ENCODE measurements around the gene UBTD2. TPM values are rescaled to one million over a fixed set of nuclear protein-coding genes. Genes with fewer than 3 reads are reported as not detected.

UBTD2 gene
- total and polyA plus RNA-seq, 9 of the 15 experiments (the other 6 are each of a cell fraction or from before 2014, with no cell fraction given), result 0.01 to 0.46 (median 0.15) TPM; not detected in 1

GRCh38 chr5:172235132-172235780 lies 48.3 kb downstream of the UBTD2 start:
- Histone ChIP-seq H3K27me3 (ENCODE audit: control insufficient read depth in 2 of 2, insufficient read depth in 2 of 2, low read length in 2 of 2) (peaks cover 10% of the 10 kb centered on the region in 2 experiments; a peak in 3 of 5 replicates), H2AFZ (ENCODE audit: low read depth, low read length) (no peak overlapping the region), H3K4me3 (no peak overlapping the region), H3K27ac (ENCODE audit: extremely low read depth, low read depth, low read length) (no peak overlapping the region), H3K79me2 (ENCODE audit: control insufficient read depth, insufficient read depth, low read length) (no peaks in the 10 kb centered on the region), H4K20me1 (replicated peaks; ENCODE audit: control insufficient read depth, insufficient read depth, low read length) (no peaks in the 10 kb centered on the region), H3K4me1 (replicated peaks in 1 of 2; ENCODE audit: control insufficient read depth in 2 of 2, insufficient read depth in 2 of 2, low read length in 2 of 2) (no peaks in the 10 kb centered on the region), H3K9me3 (replicated peaks; ENCODE audit: control insufficient read depth, insufficient read depth, low read depth, low read length) (no peaks in the 10 kb centered on the region), H3K9me1 (ENCODE audit: control insufficient read depth, insufficient read depth, low read length) (no peaks in the 10 kb centered on the region), H3K9ac (ENCODE audit: insufficient read depth in 1 of 2, low read depth in 2 of 2, low read length in 2 of 2) (no peak overlapping the region), H3K36me3 (ENCODE audit: control insufficient read depth, insufficient read depth, low read length) (no peaks in the 10 kb centered on the region), H3K4me2 (ENCODE audit: insufficient read depth, low read length) (no peak overlapping the region)
- no peak for FAIRE-seq
- no peak for DNase-seq (ENCODE audit: extremely low read depth in 1 of 4, low spot score in 3 of 4)
- ATAC-seq, result no peak
- TF ChIP-seq ZBTB34 (CRISPR knock-in tag; IDR thresholded peaks at IDR 0.05) (no peak), THAP7 (CRISPR knock-in tag; IDR thresholded peaks at IDR 0.05) (no peak), MBD1 (CRISPR knock-in tag; IDR thresholded peaks at IDR 0.05) (no peak), JUN (IDR thresholded peaks at IDR 0.05; ENCODE audit: borderline replicate concordance, low read depth, low read length) (no peak), JUN (CRISPR knock-in tag; IDR thresholded peaks at IDR 0.05; ENCODE audit: borderline replicate concordance) (no peak), WHSC1 (IDR thresholded peaks at IDR 0.05; ENCODE audit: low read length) (no peak), BCOR (IDR thresholded peaks at IDR 0.05) (no peak), USF1 (CRISPR knock-in tag; IDR thresholded peaks at IDR 0.05) (no peak), RBBP5 (IDR thresholded peaks at IDR 0.05; ENCODE audit: borderline replicate concordance, insufficient read depth, low read length, poor library complexity, severe bottlenecking) (no peak), CREM (IDR thresholded peaks at IDR 0.05; ENCODE audit: low read depth) (no peak)
- ChIA-PET CTCF (ENCODE audit: low intra/inter-chr PET ratio) (no interaction called here), POLR2A (interaction anchor here (0.6 kb wide), 1 partner anchor 8 kb away, joined by 3 read pairs; no protein-coding TSS in a partner anchor)
- in situ Hi-C loops (cut with MboI) (no loop called here), intact Hi-C loops (cut with micrococcal nuclease) (no loop called here)
- no TSS peak for BruUV-seq (replicated peaks)
- 2% methylated on average over 4 of the region's 4 CpGs for WGBS (ENCODE audit: insufficient coverage, low coverage, missing lambda C conversion rate)
